ENCODE results near the gene SRSF4. TPM values are rescaled to one million over a fixed set of nuclear protein-coding genes. Genes with fewer than 3 reads are reported as not detected.

Gene SRSF4
- total and polyA plus RNA-seq, 2 of the 8 experiments (the other 6 are each of a cell fraction or from before 2014, with no cell fraction given) = 34.9 to 86.5 TPM

DNA sequence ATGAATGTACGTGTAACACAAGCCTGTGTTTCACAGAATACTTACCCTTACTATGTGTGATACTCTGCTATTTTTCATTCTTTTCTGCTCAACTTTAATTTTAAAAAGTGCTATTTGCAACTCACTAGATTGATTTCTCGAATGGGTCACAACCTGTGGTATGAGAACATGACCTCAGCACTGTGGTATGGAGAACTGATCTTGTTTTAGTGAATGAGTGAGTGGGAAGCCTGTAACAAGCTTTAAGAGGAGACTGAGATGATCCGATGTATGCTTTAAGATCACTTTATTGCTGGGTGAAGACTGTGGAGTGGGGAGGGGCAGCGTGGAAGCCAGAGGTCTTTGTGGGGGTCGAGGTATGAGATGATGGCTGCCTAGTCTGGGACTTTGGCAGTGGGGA is 27.5 kb upstream of the SRSF4 start (continued):
- TF ChIP-seq, protein P1, sequence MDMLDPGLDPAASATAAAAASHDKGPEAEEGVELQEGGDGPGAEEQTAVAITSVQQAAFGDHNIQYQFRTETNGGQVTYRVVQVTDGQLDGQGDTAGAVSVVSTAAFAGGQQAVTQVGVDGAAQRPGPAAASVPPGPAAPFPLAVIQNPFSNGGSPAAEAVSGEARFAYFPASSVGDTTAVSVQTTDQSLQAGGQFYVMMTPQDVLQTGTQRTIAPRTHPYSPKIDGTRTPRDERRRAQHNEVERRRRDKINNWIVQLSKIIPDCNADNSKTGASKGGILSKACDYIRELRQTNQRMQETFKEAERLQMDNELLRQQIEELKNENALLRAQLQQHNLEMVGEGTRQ (IDR thresholded peaks at IDR 0.05; ENCODE audit: low read length) = no peak
- TF ChIP-seq TBP (IDR thresholded peaks at IDR 0.05; ENCODE audit: low read depth, low read length) (no peak), HDAC6 (IDR thresholded peaks at IDR 0.05; ENCODE audit: low read depth, low read length) (no peak)
- TF ChIP-seq, protein P2, sequence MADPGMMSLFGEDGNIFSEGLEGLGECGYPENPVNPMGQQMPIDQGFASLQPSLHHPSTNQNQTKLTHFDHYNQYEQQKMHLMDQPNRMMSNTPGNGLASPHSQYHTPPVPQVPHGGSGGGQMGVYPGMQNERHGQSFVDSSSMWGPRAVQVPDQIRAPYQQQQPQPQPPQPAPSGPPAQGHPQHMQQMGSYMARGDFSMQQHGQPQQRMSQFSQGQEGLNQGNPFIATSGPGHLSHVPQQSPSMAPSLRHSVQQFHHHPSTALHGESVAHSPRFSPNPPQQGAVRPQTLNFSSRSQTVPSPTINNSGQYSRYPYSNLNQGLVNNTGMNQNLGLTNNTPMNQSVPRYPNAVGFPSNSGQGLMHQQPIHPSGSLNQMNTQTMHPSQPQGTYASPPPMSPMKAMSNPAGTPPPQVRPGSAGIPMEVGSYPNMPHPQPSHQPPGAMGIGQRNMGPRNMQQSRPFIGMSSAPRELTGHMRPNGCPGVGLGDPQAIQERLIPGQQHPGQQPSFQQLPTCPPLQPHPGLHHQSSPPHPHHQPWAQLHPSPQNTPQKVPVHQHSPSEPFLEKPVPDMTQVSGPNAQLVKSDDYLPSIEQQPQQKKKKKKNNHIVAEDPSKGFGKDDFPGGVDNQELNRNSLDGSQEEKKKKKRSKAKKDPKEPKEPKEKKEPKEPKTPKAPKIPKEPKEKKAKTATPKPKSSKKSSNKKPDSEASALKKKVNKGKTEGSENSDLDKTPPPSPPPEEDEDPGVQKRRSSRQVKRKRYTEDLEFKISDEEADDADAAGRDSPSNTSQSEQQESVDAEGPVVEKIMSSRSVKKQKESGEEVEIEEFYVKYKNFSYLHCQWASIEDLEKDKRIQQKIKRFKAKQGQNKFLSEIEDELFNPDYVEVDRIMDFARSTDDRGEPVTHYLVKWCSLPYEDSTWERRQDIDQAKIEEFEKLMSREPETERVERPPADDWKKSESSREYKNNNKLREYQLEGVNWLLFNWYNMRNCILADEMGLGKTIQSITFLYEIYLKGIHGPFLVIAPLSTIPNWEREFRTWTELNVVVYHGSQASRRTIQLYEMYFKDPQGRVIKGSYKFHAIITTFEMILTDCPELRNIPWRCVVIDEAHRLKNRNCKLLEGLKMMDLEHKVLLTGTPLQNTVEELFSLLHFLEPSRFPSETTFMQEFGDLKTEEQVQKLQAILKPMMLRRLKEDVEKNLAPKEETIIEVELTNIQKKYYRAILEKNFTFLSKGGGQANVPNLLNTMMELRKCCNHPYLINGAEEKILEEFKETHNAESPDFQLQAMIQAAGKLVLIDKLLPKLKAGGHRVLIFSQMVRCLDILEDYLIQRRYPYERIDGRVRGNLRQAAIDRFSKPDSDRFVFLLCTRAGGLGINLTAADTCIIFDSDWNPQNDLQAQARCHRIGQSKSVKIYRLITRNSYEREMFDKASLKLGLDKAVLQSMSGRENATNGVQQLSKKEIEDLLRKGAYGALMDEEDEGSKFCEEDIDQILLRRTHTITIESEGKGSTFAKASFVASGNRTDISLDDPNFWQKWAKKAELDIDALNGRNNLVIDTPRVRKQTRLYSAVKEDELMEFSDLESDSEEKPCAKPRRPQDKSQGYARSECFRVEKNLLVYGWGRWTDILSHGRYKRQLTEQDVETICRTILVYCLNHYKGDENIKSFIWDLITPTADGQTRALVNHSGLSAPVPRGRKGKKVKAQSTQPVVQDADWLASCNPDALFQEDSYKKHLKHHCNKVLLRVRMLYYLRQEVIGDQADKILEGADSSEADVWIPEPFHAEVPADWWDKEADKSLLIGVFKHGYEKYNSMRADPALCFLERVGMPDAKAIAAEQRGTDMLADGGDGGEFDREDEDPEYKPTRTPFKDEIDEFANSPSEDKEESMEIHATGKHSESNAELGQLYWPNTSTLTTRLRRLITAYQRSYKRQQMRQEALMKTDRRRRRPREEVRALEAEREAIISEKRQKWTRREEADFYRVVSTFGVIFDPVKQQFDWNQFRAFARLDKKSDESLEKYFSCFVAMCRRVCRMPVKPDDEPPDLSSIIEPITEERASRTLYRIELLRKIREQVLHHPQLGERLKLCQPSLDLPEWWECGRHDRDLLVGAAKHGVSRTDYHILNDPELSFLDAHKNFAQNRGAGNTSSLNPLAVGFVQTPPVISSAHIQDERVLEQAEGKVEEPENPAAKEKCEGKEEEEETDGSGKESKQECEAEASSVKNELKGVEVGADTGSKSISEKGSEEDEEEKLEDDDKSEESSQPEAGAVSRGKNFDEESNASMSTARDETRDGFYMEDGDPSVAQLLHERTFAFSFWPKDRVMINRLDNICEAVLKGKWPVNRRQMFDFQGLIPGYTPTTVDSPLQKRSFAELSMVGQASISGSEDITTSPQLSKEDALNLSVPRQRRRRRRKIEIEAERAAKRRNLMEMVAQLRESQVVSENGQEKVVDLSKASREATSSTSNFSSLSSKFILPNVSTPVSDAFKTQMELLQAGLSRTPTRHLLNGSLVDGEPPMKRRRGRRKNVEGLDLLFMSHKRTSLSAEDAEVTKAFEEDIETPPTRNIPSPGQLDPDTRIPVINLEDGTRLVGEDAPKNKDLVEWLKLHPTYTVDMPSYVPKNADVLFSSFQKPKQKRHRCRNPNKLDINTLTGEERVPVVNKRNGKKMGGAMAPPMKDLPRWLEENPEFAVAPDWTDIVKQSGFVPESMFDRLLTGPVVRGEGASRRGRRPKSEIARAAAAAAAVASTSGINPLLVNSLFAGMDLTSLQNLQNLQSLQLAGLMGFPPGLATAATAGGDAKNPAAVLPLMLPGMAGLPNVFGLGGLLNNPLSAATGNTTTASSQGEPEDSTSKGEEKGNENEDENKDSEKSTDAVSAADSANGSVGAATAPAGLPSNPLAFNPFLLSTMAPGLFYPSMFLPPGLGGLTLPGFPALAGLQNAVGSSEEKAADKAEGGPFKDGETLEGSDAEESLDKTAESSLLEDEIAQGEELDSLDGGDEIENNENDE (IDR thresholded peaks at IDR 0.05; ENCODE audit: insufficient replicate concordance, low read length) = no peak
- TF ChIP-seq, protein P3, sequence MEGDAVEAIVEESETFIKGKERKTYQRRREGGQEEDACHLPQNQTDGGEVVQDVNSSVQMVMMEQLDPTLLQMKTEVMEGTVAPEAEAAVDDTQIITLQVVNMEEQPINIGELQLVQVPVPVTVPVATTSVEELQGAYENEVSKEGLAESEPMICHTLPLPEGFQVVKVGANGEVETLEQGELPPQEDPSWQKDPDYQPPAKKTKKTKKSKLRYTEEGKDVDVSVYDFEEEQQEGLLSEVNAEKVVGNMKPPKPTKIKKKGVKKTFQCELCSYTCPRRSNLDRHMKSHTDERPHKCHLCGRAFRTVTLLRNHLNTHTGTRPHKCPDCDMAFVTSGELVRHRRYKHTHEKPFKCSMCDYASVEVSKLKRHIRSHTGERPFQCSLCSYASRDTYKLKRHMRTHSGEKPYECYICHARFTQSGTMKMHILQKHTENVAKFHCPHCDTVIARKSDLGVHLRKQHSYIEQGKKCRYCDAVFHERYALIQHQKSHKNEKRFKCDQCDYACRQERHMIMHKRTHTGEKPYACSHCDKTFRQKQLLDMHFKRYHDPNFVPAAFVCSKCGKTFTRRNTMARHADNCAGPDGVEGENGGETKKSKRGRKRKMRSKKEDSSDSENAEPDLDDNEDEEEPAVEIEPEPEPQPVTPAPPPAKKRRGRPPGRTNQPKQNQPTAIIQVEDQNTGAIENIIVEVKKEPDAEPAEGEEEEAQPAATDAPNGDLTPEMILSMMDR (IDR thresholded peaks at IDR 0.05; ENCODE audit: control extremely low read depth in 1 of 3, insufficient read depth in 1 of 3, low read depth in 1 of 3, low read length in 3 of 3) = no peak

All from H1 (cell line).